Astrocyte (in vitro differentiated cells and primary cell): ENCODE data around the gene CWC27.

Experiments
- CTCF ChIP-seq: IDR thresholded peaks from 2 replicates; pipeline ENCODE4 v1.5.1; 2011; ENCODE audit warnings: low read depth, mild to moderate bottlenecking, inconsistent platforms, low read length, moderate library complexity; ENCODE audit not compliant: insufficient read depth
- EZH2 ChIP-seq: IDR thresholded peaks from 2 replicates; pipeline ENCODE4 v1.6.1; 2012; ENCODE audit warnings: mild to moderate bottlenecking, low read length, inconsistent platforms; ENCODE audit not compliant: insufficient read depth

GRCh38 chr5:64807520-64807919 is 38.8 kb downstream of the CWC27 start:
- TF ChIP-seq CTCF (no peak), EZH2 (no peak)
